ENCODE data around the gene MACROD2.

The MACROD2 gene

DNA sequence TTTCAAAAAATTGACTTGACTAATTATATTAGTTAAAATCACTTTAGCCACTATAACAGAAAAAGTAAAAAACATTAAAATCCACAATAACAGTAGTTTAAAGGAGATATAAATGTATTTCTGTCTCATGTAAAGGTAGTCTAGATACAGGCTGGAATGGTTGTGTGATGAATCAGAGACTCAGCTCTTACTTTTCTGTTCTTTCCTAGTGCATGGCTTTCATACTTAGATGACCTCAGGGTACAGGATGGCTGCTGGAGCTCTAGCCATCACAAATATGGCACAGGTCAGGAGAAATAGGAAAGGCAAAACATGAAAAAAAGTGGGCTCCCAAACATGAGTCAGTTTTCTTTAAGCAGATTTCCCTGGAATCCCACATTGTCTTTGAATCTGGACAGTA is 499.8 kb downstream of the MACROD2 start:
- no peak overlapping the region for H3K27ac ChIP-seq
- no peak for TF ChIP-seq ZFX (IDR thresholded peaks at IDR 0.05; ENCODE audit: borderline replicate concordance)
- TF ChIP-seq, protein P1, sequence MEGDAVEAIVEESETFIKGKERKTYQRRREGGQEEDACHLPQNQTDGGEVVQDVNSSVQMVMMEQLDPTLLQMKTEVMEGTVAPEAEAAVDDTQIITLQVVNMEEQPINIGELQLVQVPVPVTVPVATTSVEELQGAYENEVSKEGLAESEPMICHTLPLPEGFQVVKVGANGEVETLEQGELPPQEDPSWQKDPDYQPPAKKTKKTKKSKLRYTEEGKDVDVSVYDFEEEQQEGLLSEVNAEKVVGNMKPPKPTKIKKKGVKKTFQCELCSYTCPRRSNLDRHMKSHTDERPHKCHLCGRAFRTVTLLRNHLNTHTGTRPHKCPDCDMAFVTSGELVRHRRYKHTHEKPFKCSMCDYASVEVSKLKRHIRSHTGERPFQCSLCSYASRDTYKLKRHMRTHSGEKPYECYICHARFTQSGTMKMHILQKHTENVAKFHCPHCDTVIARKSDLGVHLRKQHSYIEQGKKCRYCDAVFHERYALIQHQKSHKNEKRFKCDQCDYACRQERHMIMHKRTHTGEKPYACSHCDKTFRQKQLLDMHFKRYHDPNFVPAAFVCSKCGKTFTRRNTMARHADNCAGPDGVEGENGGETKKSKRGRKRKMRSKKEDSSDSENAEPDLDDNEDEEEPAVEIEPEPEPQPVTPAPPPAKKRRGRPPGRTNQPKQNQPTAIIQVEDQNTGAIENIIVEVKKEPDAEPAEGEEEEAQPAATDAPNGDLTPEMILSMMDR (IDR thresholded peaks at IDR 0.05): no peak

- peak overlapping the region; percentile 57 for H3K27ac ChIP-seq
- TF ChIP-seq, protein P1 (IDR thresholded peaks at IDR 0.05): no peak
- no peak for TF ChIP-seq ZFX (IDR thresholded peaks at IDR 0.05; ENCODE audit: borderline replicate concordance)
Observed at GRCh38 chr20:14497004-14497403, 501.7 kb downstream of the MACROD2 start.

DNA sequence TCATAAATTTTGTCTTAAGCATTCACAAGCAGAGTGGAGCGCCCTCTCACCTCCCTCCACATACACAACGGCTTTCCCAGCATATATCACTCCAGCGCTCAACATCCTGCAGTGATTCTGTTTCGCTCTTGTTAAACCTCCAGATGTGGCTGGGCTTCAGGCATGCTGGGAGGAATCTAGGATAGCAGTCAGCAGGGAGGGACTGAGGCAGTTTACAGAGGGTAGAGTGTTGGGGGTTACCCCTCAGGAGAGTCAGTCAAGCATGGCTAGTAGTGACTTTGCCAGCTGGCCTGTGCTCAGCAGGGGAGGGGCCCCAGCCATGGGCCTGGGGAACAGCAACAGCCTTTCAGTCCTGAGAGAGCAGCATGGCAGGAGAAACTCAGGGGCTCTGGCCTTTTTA is 503.5 kb downstream of the MACROD2 start:
- TF ChIP-seq, protein P1 (IDR thresholded peaks at IDR 0.05): no peak
- TF ChIP-seq ZFX (IDR thresholded peaks at IDR 0.05; ENCODE audit: borderline replicate concordance): no peak

DNA sequence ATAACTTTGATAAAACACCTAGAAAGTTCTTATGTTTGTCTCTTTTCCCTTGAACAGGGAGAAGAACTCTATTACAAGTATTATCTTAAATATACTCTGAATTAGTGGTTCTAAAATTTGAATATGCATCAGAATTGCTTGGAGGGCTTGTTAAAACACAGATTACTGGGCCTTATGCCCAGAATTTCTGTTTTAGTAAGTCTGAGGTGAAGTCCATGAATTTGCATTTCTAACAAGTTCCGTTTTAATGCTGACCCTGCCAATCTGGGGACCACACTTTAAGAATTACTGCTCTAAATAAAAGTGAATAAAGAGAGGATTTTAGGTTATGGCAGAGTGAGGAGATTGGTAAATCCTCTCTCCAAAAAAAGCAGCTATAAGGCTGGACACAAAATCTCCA is 510.2 kb downstream of the MACROD2 start:
- H3K27ac ChIP-seq: no peak overlapping the region
- TF ChIP-seq, protein P1 (IDR thresholded peaks at IDR 0.05): no peak
- TF ChIP-seq ZFX (IDR thresholded peaks at IDR 0.05; ENCODE audit: borderline replicate concordance): no peak

More for the DNA sequence above, 503.5 kb downstream of the MACROD2 start:
- no peak overlapping the region for H3K27ac ChIP-seq

DNA sequence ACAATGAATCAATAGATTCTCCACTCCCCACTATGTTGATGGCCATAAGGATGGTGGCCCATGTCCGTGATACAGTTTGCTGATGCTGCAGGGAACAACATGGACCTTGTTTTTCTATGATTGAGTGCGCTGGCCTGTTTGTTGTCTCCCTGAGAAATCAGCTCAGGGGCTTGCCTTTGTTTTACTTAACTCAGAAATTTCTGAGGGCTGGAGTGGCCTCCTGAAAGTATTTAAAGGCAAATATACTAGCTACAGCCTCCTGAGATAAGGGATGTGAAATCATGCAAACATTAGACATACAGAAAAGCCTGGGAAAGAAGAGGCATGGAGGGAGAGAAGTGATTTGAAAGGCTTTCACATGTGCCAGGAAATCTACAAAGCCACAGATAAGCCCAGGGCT is 512.4 kb downstream of the MACROD2 start:
- no peak for TF ChIP-seq ZFX (IDR thresholded peaks at IDR 0.05; ENCODE audit: borderline replicate concordance)
- TF ChIP-seq, protein P1 (IDR thresholded peaks at IDR 0.05): no peak
- H3K27ac ChIP-seq: no peak overlapping the region

GRCh38 chr20:14510341-14510740 is 515.0 kb downstream of the MACROD2 start:
- H3K27ac ChIP-seq: no peak overlapping the region
- TF ChIP-seq, protein P1 (IDR thresholded peaks at IDR 0.05): no peak
- no peak for TF ChIP-seq ZFX (IDR thresholded peaks at IDR 0.05; ENCODE audit: borderline replicate concordance)

DNA sequence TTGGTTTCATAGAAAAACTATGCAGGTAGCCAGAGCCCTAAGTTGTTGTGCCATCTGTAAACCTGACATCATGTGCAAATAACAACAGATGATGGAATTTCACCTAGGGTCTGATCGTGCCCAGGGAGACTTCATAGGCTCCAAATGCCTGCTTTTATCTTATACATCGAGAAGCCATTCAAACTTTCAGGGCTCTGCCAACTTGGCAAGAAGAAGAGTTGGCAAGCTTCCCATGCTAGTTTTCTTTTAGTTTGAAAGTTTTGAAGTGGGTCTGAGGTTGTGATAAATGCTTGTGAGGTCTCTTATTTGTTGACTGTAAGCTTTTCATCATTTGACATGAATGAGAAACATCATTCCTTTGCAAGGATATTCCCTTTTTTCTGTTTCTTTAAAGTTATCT is 517.5 kb downstream of the MACROD2 start:
- TF ChIP-seq, protein P1 (IDR thresholded peaks at IDR 0.05): no peak
- TF ChIP-seq ZFX (IDR thresholded peaks at IDR 0.05; ENCODE audit: borderline replicate concordance): no peak
- H3K27ac ChIP-seq: no peak overlapping the region
